GM06990 (cell line): ENCODE measurements around the gene RETREG2.
"Not testable (repeated sequence)": the region's sequence is repeated elsewhere in the genome, so short reads cannot be mapped to it uniquely, and the experiment has no call there.

Source experiments
- DNase-seq: peaks from one replicate; pipeline ENCODE4 v3.0.0-alpha.2; 2011; ENCODE audit not compliant: insufficient read length; ENCODE audit errors: extremely low read depth
- H3K27me3 ChIP-seq: replicated peaks from 2 replicates; pipeline ENCODE4 v1.6.0; 2011; ENCODE audit warnings: low read length; ENCODE audit not compliant: control insufficient read depth, insufficient read depth
- H3K36me3 ChIP-seq: 2 replicates; pipeline ENCODE4 v1.5.1; 2011; ENCODE audit warnings: low read length; ENCODE audit not compliant: control insufficient read depth, insufficient read depth
- H3K4me3 ChIP-seq: replicated peaks from 2 replicates; pipeline ENCODE4 v1.5.1; 2011; ENCODE audit warnings: low read depth, mild to moderate bottlenecking, control low read depth, low read length
- CTCF ChIP-seq: IDR thresholded peaks from 2 replicates; pipeline ENCODE4 v1.5.1; 2011; ENCODE audit warnings: low read length, control low read depth, mild to moderate bottlenecking, inconsistent platforms; ENCODE audit not compliant: insufficient read depth, poor library complexity, severe bottlenecking

RETREG2 gene

DNA sequence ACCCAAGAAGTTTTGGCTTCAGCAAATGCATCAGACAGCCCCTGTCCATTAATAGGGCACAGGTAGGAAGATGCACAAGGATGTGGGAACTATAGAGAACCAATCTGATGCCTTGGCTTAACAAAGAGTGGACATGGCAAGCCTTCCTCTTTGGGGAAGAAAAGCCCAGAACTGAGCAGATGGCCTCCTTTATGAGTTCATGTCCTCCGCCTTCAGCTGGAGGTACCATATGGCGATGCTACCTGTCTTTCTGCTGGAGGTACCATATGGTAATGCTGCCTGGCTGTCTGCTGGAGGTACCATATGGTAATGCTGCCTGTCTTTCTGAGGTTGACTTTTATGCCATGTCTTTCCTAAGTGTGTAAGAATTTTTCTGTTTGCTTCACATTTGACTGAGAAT is 6.0 kb downstream of the RETREG2 start:
- no peaks in the 10 kb centered on the region for H3K27me3 ChIP-seq
- H3K36me3 ChIP-seq = peaks cover 31% of the 10 kb centered on the region
- TF ChIP-seq CTCF = no peak
- H3K4me3 ChIP-seq = no peak overlapping the region
- DNase-seq = no peak

DNA sequence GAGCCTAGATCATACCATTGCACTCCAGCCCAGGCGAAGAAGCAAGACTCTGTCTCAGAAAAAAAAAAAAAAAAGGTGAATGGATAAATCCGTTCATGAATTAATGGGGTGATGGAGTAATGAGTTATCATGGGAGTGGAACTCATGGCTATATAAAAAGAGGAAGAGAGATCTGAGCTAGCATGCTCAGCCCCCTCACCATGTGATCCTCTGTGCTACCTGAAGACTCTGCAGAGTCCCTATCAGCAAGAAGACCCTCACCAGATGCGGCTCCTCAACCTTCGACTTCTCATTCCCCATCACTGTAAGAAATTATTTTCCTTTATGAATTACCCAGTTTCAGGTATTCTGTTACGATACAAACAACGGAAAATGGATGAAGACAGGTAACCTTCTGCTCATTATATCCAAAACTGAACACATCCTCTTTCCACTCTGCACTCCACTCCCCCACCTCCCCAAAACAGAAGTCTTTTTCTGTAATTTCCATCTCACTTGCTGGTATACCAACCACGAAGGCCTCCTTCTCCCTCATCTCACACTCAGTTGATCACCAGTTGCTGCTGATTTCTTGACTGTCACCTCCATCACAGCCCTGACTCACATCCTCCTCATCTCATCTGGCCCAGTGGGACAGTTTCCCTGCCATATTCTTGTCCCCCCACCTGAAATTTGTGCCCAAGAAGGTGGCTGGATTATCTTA is 8.8 kb downstream of the RETREG2 start:
- TF ChIP-seq CTCF = no peak
- Histone ChIP-seq H3K36me3 (peaks cover 18% of the 10 kb centered on the region), H3K4me3 (no peak overlapping the region), H3K27me3 (no peaks in the 10 kb centered on the region)
- DNase-seq = no peak

DNA sequence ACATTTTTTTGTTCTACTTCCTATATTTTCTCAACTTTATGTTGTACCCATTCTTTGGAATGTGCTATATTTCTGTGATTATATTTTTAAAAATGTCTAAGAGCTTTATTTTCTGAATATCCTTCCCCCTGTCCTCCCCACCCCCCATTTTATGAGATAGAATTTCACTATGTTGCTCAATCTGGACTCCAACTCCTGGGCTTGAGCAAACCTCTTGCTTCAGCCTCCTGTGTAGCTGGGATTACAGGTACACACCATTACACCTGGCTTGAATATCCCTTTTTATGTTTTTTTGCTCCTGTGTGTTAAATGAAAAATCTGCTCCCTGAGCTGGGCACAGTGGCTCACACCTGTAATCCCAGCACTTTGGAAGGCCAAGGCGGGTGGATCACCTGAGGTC is 19.3 kb downstream of the RETREG2 start:
- Histone ChIP-seq H3K27me3 (no peaks in the 10 kb centered on the region), H3K36me3 (no peaks in the 10 kb centered on the region), H3K4me3 (no peak overlapping the region)
- TF ChIP-seq CTCF = no peak
- DNase-seq = no peak

DNA sequence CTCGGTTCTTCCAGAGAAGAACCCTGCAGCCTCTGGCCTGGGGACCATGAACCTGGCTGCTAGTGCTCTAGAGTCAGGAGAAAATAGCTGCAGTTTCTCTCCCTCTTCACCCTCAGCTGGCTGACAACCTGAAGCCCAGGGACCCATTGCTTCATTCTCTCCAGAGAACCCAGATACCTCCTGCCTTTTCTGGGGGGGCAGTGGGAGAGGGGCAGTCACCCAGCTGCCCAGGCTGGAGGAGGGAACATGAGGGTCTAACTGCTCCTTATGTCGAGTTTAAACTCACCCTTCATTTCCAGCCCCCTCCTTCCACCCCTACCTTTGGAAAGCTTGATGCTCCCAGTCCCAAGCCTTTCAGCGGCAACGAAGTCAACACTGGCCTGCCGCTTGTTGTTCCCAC is 20.9 kb downstream of the RETREG2 start:
- H3K27me3 ChIP-seq = no peaks in the 10 kb centered on the region
- no peak for DNase-seq
- H3K36me3 ChIP-seq = no peaks in the 10 kb centered on the region
- no peak for TF ChIP-seq CTCF
- no peak overlapping the region for H3K4me3 ChIP-seq

DNA sequence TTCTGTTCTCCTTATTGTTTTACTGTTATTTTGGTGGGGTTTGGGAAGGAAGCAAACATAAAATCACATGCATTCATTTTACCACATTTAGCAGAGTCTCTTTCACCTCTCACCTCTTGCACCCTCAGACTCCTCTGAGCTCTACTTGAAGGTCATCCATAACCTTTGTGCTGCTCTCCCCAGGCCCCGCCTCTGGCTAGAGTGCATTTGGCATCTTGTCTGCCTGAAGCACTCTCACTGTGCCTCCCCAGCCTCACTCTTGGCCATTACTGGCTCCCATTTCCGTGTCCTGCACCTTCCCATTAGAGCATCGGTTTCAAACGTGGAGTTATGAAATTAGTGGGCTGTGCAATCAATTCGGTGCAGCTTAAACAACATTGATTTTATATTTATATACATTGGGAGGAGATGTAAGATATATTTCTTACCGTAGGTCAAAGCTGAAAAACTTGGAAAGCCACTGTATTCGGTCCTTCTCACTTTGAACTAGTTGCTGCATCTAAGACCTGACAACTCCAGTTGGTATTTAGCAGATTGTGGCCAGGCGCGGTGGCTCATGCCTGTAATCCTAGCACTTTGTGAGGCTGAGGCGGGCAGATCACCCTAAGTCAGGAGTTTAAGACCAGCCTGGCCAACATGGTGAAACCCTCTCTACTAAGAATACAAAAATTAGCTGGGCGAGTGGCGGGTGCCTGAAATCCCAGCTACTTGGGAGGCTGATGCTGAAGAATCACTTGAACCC is 21.6 kb downstream of the RETREG2 start:
- Histone ChIP-seq H3K27me3 (no peaks in the 10 kb centered on the region), H3K36me3 (no peaks in the 10 kb centered on the region), H3K4me3 (no peak overlapping the region)
- DNase-seq = no peak
- no peak for TF ChIP-seq CTCF

DNA sequence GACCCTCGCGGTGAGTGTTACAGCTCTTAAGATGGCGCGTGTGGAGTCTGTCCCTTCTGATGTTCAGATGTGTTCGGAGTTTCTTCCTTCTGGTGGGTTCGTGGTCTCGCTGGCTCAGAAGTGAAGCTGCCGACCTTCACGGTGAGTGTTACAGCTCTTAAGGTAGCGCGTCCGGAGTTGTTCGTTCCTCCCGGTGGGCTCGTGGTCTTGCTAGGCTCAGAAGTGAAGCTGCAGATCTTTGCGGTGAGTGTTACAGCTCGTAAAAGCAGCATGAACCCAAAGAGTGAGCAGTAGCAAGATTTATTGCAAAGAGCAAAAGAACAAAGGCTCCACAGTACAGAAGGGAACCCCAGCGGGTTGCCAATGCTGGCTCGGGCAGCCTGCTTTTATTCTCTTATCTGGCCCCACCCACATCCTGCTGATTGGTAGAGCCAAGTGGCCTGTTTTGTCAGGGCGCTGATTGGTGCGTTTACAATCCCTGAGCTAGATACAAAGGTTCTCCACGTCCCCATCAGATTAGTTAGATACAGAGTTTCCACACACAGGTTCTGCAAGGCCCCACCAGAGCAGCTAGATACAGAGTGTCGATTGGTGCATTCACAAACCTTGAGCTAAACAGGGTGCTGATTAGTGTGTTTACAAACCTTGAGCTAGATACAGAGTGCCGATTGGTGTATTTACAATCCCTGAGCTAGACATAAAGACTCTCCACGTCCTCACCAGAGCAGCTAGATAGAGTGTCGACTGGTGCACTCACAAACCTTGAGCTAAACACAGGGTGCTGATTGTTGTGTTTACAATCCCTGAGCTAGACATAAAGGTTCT is 22.6 kb downstream of the RETREG2 start:
- H3K27me3 ChIP-seq, DNase-seq, H3K4me3 ChIP-seq, H3K36me3 ChIP-seq: not testable (repeated sequence)

GRCh38 chr2:219201331-219201730 is 23.3 kb downstream of the RETREG2 start:
- not testable (repeated sequence) for H3K36me3 ChIP-seq, H3K4me3 ChIP-seq, DNase-seq, H3K27me3 ChIP-seq
